Neural cell (in vitro differentiated cells): Measurements from ENCODE around the gene TFCP2. TPM values are rescaled to one million over a fixed set of nuclear protein-coding genes. Genes with fewer than 3 reads are reported as not detected.

Experiments
- H2AFZ ChIP-seq: fragments of 200-600, 300-800 bp; sonication (generic), shearing (Covaris generic); 2 replicates; pipeline ENCODE4 v1.6.0; 2014; ENCODE audit warnings: low read depth, mild to moderate bottlenecking, antibody characterized with exemption, low read length, moderate library complexity
- H3F3A ChIP-seq: fragments of 200-600 bp; shearing (Covaris generic); 2 replicates; pipeline ENCODE4 v1.6.1; 2016; ENCODE audit warnings: mild to moderate bottlenecking, moderate library complexity, mixed read lengths, antibody characterized with exemption, low read length; ENCODE audit not compliant: insufficient read depth, poor library complexity, severe bottlenecking
- H3K27ac ChIP-seq: fragments of 200-600, 300-800 bp; sonication (generic), shearing (Covaris generic); 2 replicates; pipeline ENCODE4 v1.5.1; 2014; ENCODE audit warnings: mild to moderate bottlenecking, low read length, moderate library complexity
- H3K27me3 ChIP-seq: fragments of 300-800, 200-600 bp; sonication (generic), shearing (Covaris generic); 2 replicates; pipeline ENCODE4 v1.6.0; 2014; ENCODE audit warnings: mild to moderate bottlenecking, low read depth, low read length, moderate library complexity; ENCODE audit not compliant: insufficient read depth
- H3K36me3 ChIP-seq: fragments of 300-800, 200-600 bp; sonication (generic), shearing (Covaris generic); 2 replicates; pipeline ENCODE4 v1.5.1; 2014; ENCODE audit warnings: mild to moderate bottlenecking, antibody characterized with exemption, low read length, moderate library complexity; ENCODE audit not compliant: insufficient read depth
- H3K4me2 ChIP-seq: fragments of 300-800, 200-600 bp; sonication (generic), shearing (Covaris generic); 2 replicates; pipeline ENCODE4 v1.6.0; 2014; ENCODE audit warnings: mild to moderate bottlenecking, low read length
- H3K4me3 ChIP-seq: fragments of 300-800, 200-600 bp; sonication (generic), shearing (Covaris generic); 2 replicates; pipeline ENCODE4 v1.5.1; 2014; ENCODE audit warnings: mild to moderate bottlenecking, low read length, moderate library complexity
- H3K79me2 ChIP-seq: fragments of 200-600 bp; shearing (Covaris generic); replicated peaks from 2 replicates; pipeline ENCODE4 v1.6.0; 2014; ENCODE audit warnings: mild to moderate bottlenecking, low read length, moderate library complexity; ENCODE audit not compliant: insufficient read depth
- H3K9ac ChIP-seq: fragments of 300-800, 200-600 bp; sonication (generic), shearing (Covaris generic); 2 replicates; pipeline ENCODE4 v1.6.1; 2016; ENCODE audit warnings: mild to moderate bottlenecking, low read length, mixed read lengths
- H3K9me2 ChIP-seq: fragments of 200-600 bp; shearing (Covaris generic); 2 replicates; pipeline ENCODE4 v1.6.1; 2016; ENCODE audit warnings: mild to moderate bottlenecking, low read length, mixed read lengths; ENCODE audit not compliant: insufficient read depth
- H3K9me3 ChIP-seq: fragments of 200-600, 300-800 bp; sonication (generic), shearing (Covaris generic); 2 replicates; pipeline ENCODE4 v1.6.1; 2016; ENCODE audit warnings: mild to moderate bottlenecking, mixed run types, low read length, moderate library complexity, mixed read lengths
- H4K20me1 ChIP-seq: fragments of 200-600 bp; shearing (Covaris generic); 2 replicates; pipeline ENCODE4 v1.6.1; 2016; ENCODE audit warnings: mild to moderate bottlenecking, mixed run types; ENCODE audit not compliant: insufficient read depth
- CTCF ChIP-seq: fragments of 450-650 bp; IDR thresholded peaks from 2 replicates; pipeline ENCODE4 v1.5.1; 2014; ENCODE audit warnings: antibody characterized with exemption, mild to moderate bottlenecking, moderate library complexity; ENCODE audit not compliant: poor library complexity, severe bottlenecking
- EP300 ChIP-seq: fragments of 450-650 bp; conservative IDR thresholded peaks from 2 replicates; pipeline ENCODE4 v1.6.1; 2014; ENCODE audit warnings: antibody characterized with exemption, mild to moderate bottlenecking, moderate library complexity; ENCODE audit not compliant: poor library complexity, severe bottlenecking
- EZH2 ChIP-seq: fragments of 200-600, 300-800 bp; shearing (Covaris generic), sonication (generic); IDR thresholded peaks from 2 replicates; pipeline ENCODE4 v1.6.1; 2014; ENCODE audit warnings: antibody characterized with exemption, low read length, borderline replicate concordance, mild to moderate bottlenecking; ENCODE audit not compliant: insufficient read depth, poor library complexity, severe bottlenecking
- MXI1 ChIP-seq: fragments of 450-650 bp; conservative IDR thresholded peaks from 2 replicates; pipeline ENCODE4 v1.6.1; 2014; ENCODE audit warnings: antibody characterized with exemption, mild to moderate bottlenecking; ENCODE audit not compliant: poor library complexity, severe bottlenecking
- POLR2AphosphoS5 ChIP-seq: IDR thresholded peaks from 2 replicates; pipeline ENCODE4 v1.6.1; 2012
- RAD21 ChIP-seq: fragments of 450-650 bp; conservative IDR thresholded peaks from 2 replicates; pipeline ENCODE4 v1.6.1; 2014; ENCODE audit warnings: antibody characterized with exemption, mild to moderate bottlenecking, moderate library complexity
- REST ChIP-seq: IDR thresholded peaks from 2 replicates; pipeline ENCODE4 v1.6.1; 2012; ENCODE audit warnings: borderline replicate concordance
- SMC3 ChIP-seq: fragments of 450-650 bp; conservative IDR thresholded peaks from 2 replicates; pipeline ENCODE4 v1.6.1; 2014; ENCODE audit warnings: antibody characterized with exemption, mild to moderate bottlenecking, moderate library complexity; ENCODE audit not compliant: poor library complexity
- TAF1 ChIP-seq: IDR thresholded peaks from 2 replicates; pipeline ENCODE4 v1.6.1; 2012; ENCODE audit warnings: low read depth
- polyA plus RNA-seq: library from polyadenylated mRNA; depleted of rRNA; stranded (reverse); fragments of >200 nt; gene quantifications from 2 replicates; pipeline ENCODE4 v1.2.3, GENCODE V29; 2014

TFCP2 gene
- polyA plus RNA-seq, 1 donor from 2014 or later = 28.6 TPM

- Histone ChIP-seq H3K9me3 (no peaks in the 10 kb centered on the region), H3F3A (no peaks in the 10 kb centered on the region), H3K9ac (no peak overlapping the region), H3K27me3 (no peaks in the 10 kb centered on the region), H3K79me2 (no peaks in the 10 kb centered on the region), H3K9me2 (no peaks in the 10 kb centered on the region), H3K36me3 (no peaks in the 10 kb centered on the region), H4K20me1 (no peaks in the 10 kb centered on the region), H2AFZ (no peak overlapping the region), H3K27ac (no peak overlapping the region), H3K4me3 (no peak overlapping the region), H3K4me2 (no peak overlapping the region)
- TF ChIP-seq POLR2AphosphoS5 (no peak), EZH2 (no peak), EP300 (no peak), SMC3 (no peak), CTCF (no peak), TAF1 (no peak)
These were observed 12.3 kb upstream of the TFCP2 start for GRCh38 chr12:51185171-51185717.

- no peaks in the 10 kb centered on the region for H3K36me3 ChIP-seq
- H4K20me1 ChIP-seq = no peaks in the 10 kb centered on the region
- H3F3A ChIP-seq = no peaks in the 10 kb centered on the region
- no peak overlapping the region for H3K27ac ChIP-seq
- no peaks in the 10 kb centered on the region for H3K27me3 ChIP-seq
- no peak overlapping the region for H3K9ac ChIP-seq
- no peaks in the 10 kb centered on the region for H3K9me2 ChIP-seq
- no peak overlapping the region for H2AFZ ChIP-seq
- TF ChIP-seq RAD21 (no peak), MXI1 (no peak), SMC3 (no peak), EZH2 (no peak), REST (no peak), POLR2AphosphoS5 (no peak), CTCF (no peak), TAF1 (no peak), EP300 (no peak)
- H3K4me2 ChIP-seq = no peak overlapping the region
- H3K4me3 ChIP-seq = no peak overlapping the region
- H3K79me2 ChIP-seq = no peaks in the 10 kb centered on the region
- no peaks in the 10 kb centered on the region for H3K9me3 ChIP-seq
These were observed 10.9 kb upstream of the TFCP2 start for GRCh38 chr12:51183816-51184215.
